Caco-2 (cell line): Measurements from ENCODE around the gene OR2A1. TPM values are rescaled to one million over a fixed set of nuclear protein-coding genes. Genes with fewer than 3 reads are reported as not detected.

Experiments used
- total RNA-seq: library from RNA; stranded (reverse); gene quantifications from 2 replicates; pipeline ENCODE4 v1.2.3, GENCODE V29; 2022

Gene OR2A1
- total RNA-seq, 1 experiment from 2014 or later: not detected

Other genes with a start within 250 kb of the OR2A1 start
- not detected in 2 replicates for gene OR2A25, start 242.6 kb upstream of the OR2A1 start, total RNA-seq
- gene OR2A12, start 226.1 kb upstream of the OR2A1 start, total RNA-seq: not detected in 2 replicates
- gene OR2A2, start 202.8 kb upstream of the OR2A1 start, total RNA-seq: not detected in 2 replicates
- not detected in 2 replicates for gene OR2A14, start 189.2 kb upstream of the OR2A1 start, total RNA-seq
- not detected in 2 replicates for gene CTAGE4, start 129.0 kb upstream of the OR2A1 start, total RNA-seq
- 15.7 and 20.5 TPM in 2 replicates for gene ARHGEF35, start 116.6 kb upstream of the OR2A1 start, total RNA-seq
- not detected in 2 replicates for gene OR2A42, start 72.8 kb upstream of the OR2A1 start, total RNA-seq
- gene OR2A7, start 47.6 kb upstream of the OR2A1 start, total RNA-seq: 1.3 and 2.0 TPM in 2 replicates
- gene CTAGE8, start 43.1 kb upstream of the OR2A1 start, total RNA-seq: 5.7 and 6.3 TPM in 2 replicates
- gene ARHGEF5, start 43.0 kb downstream of the OR2A1 start, total RNA-seq: 21.4 and 26.4 TPM in 2 replicates
- not detected in 2 replicates for gene NOBOX, start 91.3 kb downstream of the OR2A1 start, total RNA-seq